Measurements from ENCODE around the gene KCNH1.

The KCNH1 gene

GRCh38 chr1:211101481-211101880 is 32.5 kb downstream of the KCNH1 start:
- no peaks in the 10 kb centered on the region for H3K4me1 ChIP-seq (ENCODE audit: low read length)
- peaks cover 27% of the 10 kb centered on the region; the same call in 1 of the 2 replicates for H3K27me3 ChIP-seq (ENCODE audit: low read depth, low read length)
- H3K4me2 ChIP-seq (ENCODE audit: low read length): no peak overlapping the region
- H3K27ac ChIP-seq (ENCODE audit: low read length): no peak overlapping the region
- no peaks in the 10 kb centered on the region for H3K79me2 ChIP-seq (ENCODE audit: low read length)
- H2AFZ ChIP-seq (ENCODE audit: low read depth, low read length): no peak overlapping the region
- H4K20me1 ChIP-seq (ENCODE audit: insufficient read depth, low read length): no peaks in the 10 kb centered on the region
- H3K36me3 ChIP-seq (replicated peaks; ENCODE audit: low read depth, low read length): no peaks in the 10 kb centered on the region
- TF ChIP-seq CTCF (IDR thresholded peaks at IDR 0.05; ENCODE audit: low read depth, low read length) (no peak), EZH2phosphoT487 (IDR thresholded peaks at IDR 0.05; ENCODE audit: low read depth) (no peak)
- no peak overlapping the region for H3K4me3 ChIP-seq (ENCODE audit: low read length)
- H3K9ac ChIP-seq (ENCODE audit: low read length): no peak overlapping the region
- H3K9me3 ChIP-seq (ENCODE audit: insufficient read depth, low read length): no peaks in the 10 kb centered on the region

- no peak overlapping the region for H2AFZ ChIP-seq (ENCODE audit: low read depth, low read length)
- H3K9me3 ChIP-seq (ENCODE audit: insufficient read depth, low read length): no peaks in the 10 kb centered on the region
- no peak overlapping the region for H3K9ac ChIP-seq (ENCODE audit: low read length)
- no peak overlapping the region for H3K4me2 ChIP-seq (ENCODE audit: low read length)
- H3K79me2 ChIP-seq (ENCODE audit: low read length): no peaks in the 10 kb centered on the region
- H3K4me3 ChIP-seq (ENCODE audit: low read length): no peak overlapping the region
- no peaks in the 10 kb centered on the region for H4K20me1 ChIP-seq (ENCODE audit: insufficient read depth, low read length)
- H3K27me3 ChIP-seq (ENCODE audit: low read depth, low read length): peaks cover 15% of the 10 kb centered on the region; the same call in 1 of the 2 replicates
- no peaks in the 10 kb centered on the region for H3K36me3 ChIP-seq (replicated peaks; ENCODE audit: low read depth, low read length)
- H3K27ac ChIP-seq (ENCODE audit: low read length): no peak overlapping the region
- peaks cover 3% of the 10 kb centered on the region; the same call in 1 of the 2 replicates for H3K4me1 ChIP-seq (ENCODE audit: low read length)
- TF ChIP-seq EZH2phosphoT487 (IDR thresholded peaks at IDR 0.05; ENCODE audit: low read depth) (no peak), CTCF (IDR thresholded peaks at IDR 0.05; ENCODE audit: low read depth, low read length) (no peak)
These were observed 34.6 kb downstream of the KCNH1 start for GRCh38 chr1:211099393-211099792.

- no peaks in the 10 kb centered on the region for H3K79me2 ChIP-seq (ENCODE audit: low read length)
- no peak overlapping the region for H3K4me3 ChIP-seq (ENCODE audit: low read length)
- no peaks in the 10 kb centered on the region for H3K9me3 ChIP-seq (ENCODE audit: insufficient read depth, low read length)
- no peak overlapping the region for H3K4me2 ChIP-seq (ENCODE audit: low read length)
- no peak overlapping the region for H3K9ac ChIP-seq (ENCODE audit: low read length)
- H3K4me1 ChIP-seq (ENCODE audit: low read length): peaks cover 3% of the 10 kb centered on the region; the same call in 1 of the 2 replicates
- H2AFZ ChIP-seq (ENCODE audit: low read depth, low read length): no peak overlapping the region
- H3K27me3 ChIP-seq (ENCODE audit: low read depth, low read length): peaks cover 14% of the 10 kb centered on the region
- H3K36me3 ChIP-seq (replicated peaks; ENCODE audit: low read depth, low read length): no peaks in the 10 kb centered on the region
- TF ChIP-seq CTCF (IDR thresholded peaks at IDR 0.05; ENCODE audit: low read depth, low read length) (no peak), EZH2phosphoT487 (IDR thresholded peaks at IDR 0.05; ENCODE audit: low read depth) (no peak)
- H3K27ac ChIP-seq (ENCODE audit: low read length): no peak overlapping the region
- no peaks in the 10 kb centered on the region for H4K20me1 ChIP-seq (ENCODE audit: insufficient read depth, low read length)
These were observed 38.6 kb downstream of the KCNH1 start for GRCh38 chr1:211095381-211095780.

- Histone ChIP-seq H2AFZ (ENCODE audit: low read depth, low read length) (no peak overlapping the region), H3K36me3 (replicated peaks; ENCODE audit: low read depth, low read length) (no peaks in the 10 kb centered on the region), H3K27ac (ENCODE audit: low read length) (no peak overlapping the region), H3K4me1 (ENCODE audit: low read length) (peaks cover 3% of the 10 kb centered on the region; the same call in 1 of the 2 replicates), H4K20me1 (ENCODE audit: insufficient read depth, low read length) (no peaks in the 10 kb centered on the region), H3K9ac (ENCODE audit: low read length) (no peak overlapping the region), H3K27me3 (ENCODE audit: low read depth, low read length) (peaks cover 28% of the 10 kb centered on the region), H3K79me2 (ENCODE audit: low read length) (no peaks in the 10 kb centered on the region), H3K9me3 (ENCODE audit: insufficient read depth, low read length) (no peaks in the 10 kb centered on the region), H3K4me3 (ENCODE audit: low read length) (no peak overlapping the region), H3K4me2 (ENCODE audit: low read length) (no peak overlapping the region)
- TF ChIP-seq EZH2phosphoT487 (IDR thresholded peaks at IDR 0.05; ENCODE audit: low read depth): no peak
- TF ChIP-seq CTCF (IDR thresholded peaks at IDR 0.05; ENCODE audit: low read depth, low read length): no peak
These were observed 41.0 kb downstream of the KCNH1 start for GRCh38 chr1:211092955-211093354.

Measured in OCI-LY3 (cell line).